Hepatocyte (in vitro differentiated cells): ENCODE data around the gene ATMIN. TPM values are rescaled to one million over a fixed set of nuclear protein-coding genes. Genes with fewer than 3 reads are reported as not detected.

Experiments
- DNase-seq: peaks from one replicate; pipeline ENCODE4 v3.0.0-alpha.2; 2016; ENCODE audit warnings: low spot score
- H2AFZ ChIP-seq: fragments of 200-600 bp; sonication (generic); 2 replicates; pipeline ENCODE4 v1.6.0; 2016; ENCODE audit warnings: antibody characterized with exemption, mild to moderate bottlenecking
- H3K27ac ChIP-seq: fragments of 200-600 bp; sonication (generic); 2 replicates; pipeline ENCODE4 v1.5.1; 2016; ENCODE audit warnings: mild to moderate bottlenecking
- H3K27me3 ChIP-seq: fragments of 200-600 bp; sonication (generic); 2 replicates; pipeline ENCODE4 v1.6.1; 2016
- H3K36me3 ChIP-seq: fragments of 200-600 bp; sonication (generic); replicated peaks from 2 replicates; pipeline ENCODE4 v1.5.1; 2016; ENCODE audit warnings: low read depth; ENCODE audit not compliant: insufficient read depth
- H3K4me1 ChIP-seq: fragments of 200-600 bp; sonication (generic); 2 replicates; pipeline ENCODE4 v1.5.1; 2016; ENCODE audit warnings: mild to moderate bottlenecking, moderate library complexity; ENCODE audit not compliant: insufficient read depth
- H3K4me2 ChIP-seq: fragments of 200-600 bp; sonication (generic); 2 replicates; pipeline ENCODE4 v1.6.0; 2016
- H3K4me3 ChIP-seq: fragments of 200-600 bp; sonication (generic); 2 replicates; pipeline ENCODE4 v1.5.1; 2016; ENCODE audit warnings: mild to moderate bottlenecking
- H3K79me2 ChIP-seq: fragments of 200-600 bp; sonication (generic); 2 replicates; pipeline ENCODE4 v1.6.0; 2017; ENCODE audit warnings: mild to moderate bottlenecking
- H3K9me2 ChIP-seq: fragments of 200-600 bp; sonication (generic); replicated peaks from 2 replicates; pipeline ENCODE4 v1.6.0; 2017; ENCODE audit warnings: mild to moderate bottlenecking; ENCODE audit not compliant: insufficient read depth
- H3K9me3 ChIP-seq: fragments of 200-600 bp; sonication (generic); 2 replicates; pipeline ENCODE4 v1.5.1; 2016; ENCODE audit warnings: low read depth, mild to moderate bottlenecking
- H4K20me1 ChIP-seq: fragments of 200-600 bp; sonication (generic); 2 replicates; pipeline ENCODE4 v1.6.0; 2016; ENCODE audit warnings: mild to moderate bottlenecking; ENCODE audit not compliant: insufficient read depth, poor library complexity, severe bottlenecking
- EZH2 ChIP-seq: fragments of 200-600 bp; sonication (generic); IDR thresholded peaks from 2 replicates; pipeline ENCODE4 v1.6.1; 2016; ENCODE audit warnings: antibody characterized with exemption, mild to moderate bottlenecking, borderline replicate concordance
- EZH2phosphoT487 ChIP-seq: fragments of 200-600 bp; sonication (generic); IDR thresholded peaks from one replicate; pipeline ENCODE4 v1.6.1; 2018; ENCODE audit warnings: antibody characterized with exemption, mild to moderate bottlenecking, low read depth, moderate library complexity; ENCODE audit not compliant: unreplicated experiment, severe bottlenecking
- WGBS: methylation state at CpG from one replicate; pipeline ENCODE4 v1.1.6; 2016; ENCODE audit warnings: low lambda C conversion rate; ENCODE audit errors: missing lambda C conversion rate; 5-methylcytosine and 5-hydroxymethylcytosine counted together
- polyA plus RNA-seq: library from polyadenylated mRNA; unstranded; fragments of >200 nt; fragmentation: Nextera tagmentation; extraction: Ambion mirVana; gene quantifications from 2 replicates; pipeline ENCODE4 v1.2.1, GENCODE V29; 2016
- total RNA-seq: library from RNA; depleted of rRNA; stranded (reverse); fragments of >200 nt; gene quantifications from 2 replicates; pipeline ENCODE4 v1.2.3, GENCODE V29; 2014
- TF ChIP-seq, protein P1 (sequence below): fragments of 200-600 bp; sonication (generic); IDR thresholded peaks from 2 replicates; pipeline ENCODE4 v1.5.1; 2016; ENCODE audit warnings: antibody characterized with exemption, mild to moderate bottlenecking; ENCODE audit not compliant: poor library complexity

Gene ATMIN
- total and polyA plus RNA-seq, 2 experiments from 2014 or later: 30.7 to 58.4 TPM

DNA sequence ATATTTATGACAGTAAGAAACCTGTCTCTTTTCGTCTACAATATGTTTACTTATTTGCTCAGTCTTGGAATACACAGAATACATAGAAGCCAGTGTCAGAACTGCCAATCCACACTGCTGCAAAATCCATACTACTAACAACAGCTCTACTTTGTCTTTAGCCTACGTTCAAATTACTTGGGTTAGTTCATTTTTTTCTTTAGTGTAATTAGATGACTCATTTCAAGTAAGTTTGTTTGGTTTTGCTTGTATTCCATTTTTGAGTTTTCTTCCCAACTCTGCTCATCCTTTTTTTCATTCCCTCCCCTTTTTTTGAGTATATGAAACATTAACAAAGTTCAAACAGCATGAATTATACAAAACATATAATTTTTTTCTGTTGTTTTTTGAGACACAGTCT is 45.8 kb upstream of the ATMIN start:
- Histone ChIP-seq H3K4me3 (no peak overlapping the region), H4K20me1 (no peaks in the 10 kb centered on the region), H3K4me2 (no peak overlapping the region), H3K27me3 (no peaks in the 10 kb centered on the region), H3K27ac (no peak overlapping the region), H3K4me1 (peaks cover 19% of the 10 kb centered on the region), H3K36me3 (no peaks in the 10 kb centered on the region), H3K9me3 (no peaks in the 10 kb centered on the region), H2AFZ (no peak overlapping the region), H3K9me2 (no peaks in the 10 kb centered on the region), H3K79me2 (peaks cover 60% of the 10 kb centered on the region)
- 28% methylated on average over 2 of the region's 2 CpGs for WGBS
- TF ChIP-seq EZH2phosphoT487 (no peak), EZH2 (no peak)
- TF ChIP-seq, protein P1, sequence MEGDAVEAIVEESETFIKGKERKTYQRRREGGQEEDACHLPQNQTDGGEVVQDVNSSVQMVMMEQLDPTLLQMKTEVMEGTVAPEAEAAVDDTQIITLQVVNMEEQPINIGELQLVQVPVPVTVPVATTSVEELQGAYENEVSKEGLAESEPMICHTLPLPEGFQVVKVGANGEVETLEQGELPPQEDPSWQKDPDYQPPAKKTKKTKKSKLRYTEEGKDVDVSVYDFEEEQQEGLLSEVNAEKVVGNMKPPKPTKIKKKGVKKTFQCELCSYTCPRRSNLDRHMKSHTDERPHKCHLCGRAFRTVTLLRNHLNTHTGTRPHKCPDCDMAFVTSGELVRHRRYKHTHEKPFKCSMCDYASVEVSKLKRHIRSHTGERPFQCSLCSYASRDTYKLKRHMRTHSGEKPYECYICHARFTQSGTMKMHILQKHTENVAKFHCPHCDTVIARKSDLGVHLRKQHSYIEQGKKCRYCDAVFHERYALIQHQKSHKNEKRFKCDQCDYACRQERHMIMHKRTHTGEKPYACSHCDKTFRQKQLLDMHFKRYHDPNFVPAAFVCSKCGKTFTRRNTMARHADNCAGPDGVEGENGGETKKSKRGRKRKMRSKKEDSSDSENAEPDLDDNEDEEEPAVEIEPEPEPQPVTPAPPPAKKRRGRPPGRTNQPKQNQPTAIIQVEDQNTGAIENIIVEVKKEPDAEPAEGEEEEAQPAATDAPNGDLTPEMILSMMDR: no peak
- no peak for DNase-seq

DNA sequence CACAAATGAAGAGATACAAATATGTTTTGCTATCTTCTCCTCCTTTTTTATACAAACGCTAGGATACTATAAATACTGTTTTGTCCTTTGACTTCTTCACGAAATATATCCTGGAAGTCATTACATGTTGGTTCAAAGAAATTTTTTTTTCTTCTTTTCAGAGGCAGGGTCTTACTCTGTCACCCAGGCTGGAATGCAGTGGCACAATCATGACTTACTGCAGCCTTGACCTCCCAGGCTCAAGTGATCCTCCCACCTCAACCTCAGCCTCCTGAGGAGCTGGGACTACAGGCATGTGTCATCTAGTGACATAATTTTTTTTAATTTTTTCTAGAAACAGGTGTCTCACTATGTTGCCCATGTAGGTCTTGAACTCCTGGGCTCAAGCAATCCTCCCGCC is 45.1 kb upstream of the ATMIN start:
- no peaks in the 10 kb centered on the region for H3K27me3 ChIP-seq
- no peaks in the 10 kb centered on the region for H4K20me1 ChIP-seq
- WGBS: 98% methylated on average over 3 of the region's 3 CpGs
- no peak overlapping the region for H3K4me3 ChIP-seq
- no peak for DNase-seq
- no peak for TF ChIP-seq EZH2phosphoT487
- TF ChIP-seq EZH2: no peak
- TF ChIP-seq, protein P1: no peak
- H3K4me2 ChIP-seq: no peak overlapping the region
- no peaks in the 10 kb centered on the region for H3K9me2 ChIP-seq
- H3K4me1 ChIP-seq: peaks cover 19% of the 10 kb centered on the region
- H3K9me3 ChIP-seq: no peaks in the 10 kb centered on the region
- H3K27ac ChIP-seq: no peak overlapping the region
- peaks cover 61% of the 10 kb centered on the region for H3K79me2 ChIP-seq
- no peak overlapping the region for H2AFZ ChIP-seq
- H3K36me3 ChIP-seq: no peaks in the 10 kb centered on the region

DNA sequence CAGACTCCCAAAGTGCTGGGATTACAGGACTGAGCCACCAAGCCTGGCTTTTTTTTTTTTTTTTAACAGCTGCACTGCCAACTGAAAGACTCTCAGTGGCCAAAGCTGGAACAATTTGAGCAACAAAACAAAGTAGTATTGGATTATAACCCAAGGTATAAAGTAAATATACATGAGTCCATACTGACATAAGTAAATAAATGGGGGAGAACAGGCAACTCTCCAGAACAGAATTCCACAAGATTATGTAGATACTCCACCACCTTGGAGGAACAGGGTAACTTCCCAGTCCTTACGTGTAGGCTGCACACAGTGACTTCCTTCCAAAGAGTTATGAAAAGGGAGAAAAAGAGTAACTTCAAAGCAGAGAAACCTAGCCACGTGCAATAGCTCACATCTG is 44.7 kb upstream of the ATMIN start:
- Histone ChIP-seq H3K27ac (no peak overlapping the region), H3K4me1 (peaks cover 17% of the 10 kb centered on the region), H4K20me1 (no peaks in the 10 kb centered on the region), H3K79me2 (peaks cover 65% of the 10 kb centered on the region), H3K36me3 (no peaks in the 10 kb centered on the region), H2AFZ (no peak overlapping the region), H3K9me2 (no peaks in the 10 kb centered on the region), H3K27me3 (no peaks in the 10 kb centered on the region), H3K4me3 (no peak overlapping the region), H3K9me3 (no peaks in the 10 kb centered on the region), H3K4me2 (no peak overlapping the region)
- no peak for TF ChIP-seq EZH2phosphoT487
- TF ChIP-seq EZH2: no peak
- TF ChIP-seq, protein P1: no peak
- 81% methylated on average over 2 of the region's 2 CpGs for WGBS
- DNase-seq: no peak
